Right lobe of liver (tissue), 4 donors: Measurements from ENCODE around the gene GNB3.

Experiments used
- CTCF ChIP-seq, 4 donors: fragments of 200-600 bp in 3 of 4; fragments of 450-650 bp in 1 of 4; IDR thresholded peaks; one replicate each; pipeline versions ENCODE4 v1.5.1 to v1.8.0; 2016 to 2022; ENCODE audit warnings: antibody characterized with exemption in 4 of 4, mild to moderate bottlenecking in 2 of 4
- POLR2A ChIP-seq: fragments of 450-650 bp; IDR thresholded peaks from one replicate; pipeline ENCODE4 v1.6.1; 2017; ENCODE audit warnings: antibody characterized with exemption, mild to moderate bottlenecking
- donor health status: DM: no; HTN: no; CAD: no.
- donor health status: DM: no; HTN: no; CAD: no.
- donor health status: DM: no; HTN: yes; CAD: no.

DNA sequence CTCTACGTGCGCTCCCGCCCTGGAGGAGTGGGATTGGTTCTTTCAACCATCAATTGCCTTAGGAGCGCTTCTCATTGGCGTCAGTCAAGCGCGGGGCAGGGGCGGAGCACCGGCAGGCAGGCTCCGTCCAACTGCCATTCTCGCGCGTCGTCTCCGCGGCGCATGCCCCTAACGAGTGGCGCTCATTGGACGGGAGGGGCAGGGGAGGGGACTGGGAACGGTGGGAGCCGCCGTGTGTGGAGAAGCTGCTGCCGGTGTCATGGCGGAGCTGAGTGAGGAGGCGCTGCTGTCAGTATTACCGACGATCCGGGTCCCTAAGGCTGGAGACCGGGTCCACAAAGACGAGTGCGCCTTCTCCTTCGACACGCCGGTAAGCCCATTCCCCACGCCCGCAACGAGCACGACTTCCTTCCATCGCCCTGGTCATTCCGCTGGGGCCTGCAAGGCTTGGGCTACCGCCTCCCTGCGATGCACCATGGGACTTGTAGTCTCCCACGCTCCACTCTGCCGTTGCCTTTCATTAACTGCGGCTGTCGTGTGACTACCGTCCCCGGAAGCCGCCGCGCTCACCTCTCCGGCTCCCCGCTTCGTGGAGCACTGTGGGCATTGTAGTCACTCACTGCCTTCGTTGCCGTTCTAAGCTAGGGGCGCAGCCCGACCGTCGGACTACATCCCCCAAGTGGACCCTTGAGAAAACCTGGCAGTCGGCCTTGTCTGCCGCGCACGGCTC is 11.4 kb downstream of the GNB3 start, which contains the start of gene USP5:
- TF ChIP-seq POLR2A (no peak), CTCF (IDR thresholded peaks at IDR 0.05) (no peak)
